IPS DF 6.9 (cell line): ENCODE results near the gene CREG2.

Experiments
- DNase-seq: peaks from one replicate; pipeline ENCODE4 v3.0.0-alpha.2; 2013; ENCODE audit warnings: low read depth, low spot score
- H3K27ac ChIP-seq: one replicate; pipeline ENCODE4 v1.5.1; 2013; ENCODE audit warnings: low read length, control low read depth
- H3K27me3 ChIP-seq: 2 replicates; pipeline ENCODE4 v1.6.1; 2013; ENCODE audit warnings: mild to moderate bottlenecking, low read length; ENCODE audit not compliant: control insufficient read depth, insufficient read depth
- H3K36me3 ChIP-seq: 2 replicates; pipeline ENCODE4 v1.6.1; 2013; ENCODE audit warnings: low read length; ENCODE audit not compliant: control insufficient read depth, insufficient read depth
- H3K4me1 ChIP-seq: 2 replicates; pipeline ENCODE4 v1.6.1; 2013; ENCODE audit warnings: low read length; ENCODE audit not compliant: control insufficient read depth, insufficient read depth
- H3K4me3 ChIP-seq: 2 replicates; pipeline ENCODE4 v1.5.1; 2013; ENCODE audit warnings: mild to moderate bottlenecking, low read length
- H3K9me3 ChIP-seq: 2 replicates; pipeline ENCODE4 v1.6.1; 2013; ENCODE audit warnings: low read length, inconsistent platforms; ENCODE audit not compliant: control insufficient read depth, insufficient read depth
- WGBS: extraction: QIAGEN DNeasy Blood & Tissue Kit; methylation state at CpG from one replicate; pipeline ENCODE4 v1.1.7; 2013; ENCODE audit warnings: mixed read lengths, missing lambda C conversion rate; ENCODE audit not compliant: insufficient read length, insufficient coverage; 5-methylcytosine and 5-hydroxymethylcytosine counted together

Gene CREG2

GRCh38 chr2:101308432-101309210, 78.7 kb downstream of the CREG2 start, which contains the start of gene RNF149:
TSS of gene RNF149 (minus strand) at chr2:101308701. CDS start at chr2:101308588, 113 bp downstream.
- Histone ChIP-seq H3K27ac (no peak within 1 kb of the TSS), H3K27me3 (no peaks in the 10 kb centered on the region), H3K4me1 (peaks cover 3% of the 10 kb centered on the region; the same call in 1 of the 2 replicates), H3K9me3 (no peaks in the 10 kb centered on the region), H3K36me3 (no peaks in the 10 kb centered on the region; the same call in 1 of the 2 replicates), H3K4me3 (peak within 1 kb of the TSS; percentile 98)
- peak; percentile 54 for DNase-seq
- WGBS = no CpG with 5 or more reads among the region's 76 CpGs

GRCh38 chr2:101307950-101308431, 79.3 kb downstream of the CREG2 start:
- no peak for DNase-seq
- no peaks in the 10 kb centered on the region for H3K27me3 ChIP-seq
- H3K4me1 ChIP-seq = peaks cover 3% of the 10 kb centered on the region; the same call in 1 of the 2 replicates
- H3K27ac ChIP-seq = no peak overlapping the region
- H3K9me3 ChIP-seq = no peaks in the 10 kb centered on the region
- WGBS = no CpG with 5 or more reads among the region's 57 CpGs
- H3K36me3 ChIP-seq = no peaks in the 10 kb centered on the region; the same call in 1 of the 2 replicates
- H3K4me3 ChIP-seq = peak overlapping the region; percentile 98

- Histone ChIP-seq H3K9me3 (no peaks in the 10 kb centered on the region), H3K4me1 (peaks cover 3% of the 10 kb centered on the region; the same call in 1 of the 2 replicates), H3K27ac (no peak overlapping the region), H3K36me3 (no peaks in the 10 kb centered on the region; the same call in 1 of the 2 replicates), H3K4me3 (peak overlapping the region; percentile 98; the same call in 1 of the 2 replicates), H3K27me3 (no peaks in the 10 kb centered on the region)
- no peak for DNase-seq
- no CpG with 5 or more reads among the region's 9 CpGs for WGBS
Measured at GRCh38 chr2:101307503-101307902, 79.8 kb downstream of the CREG2 start.

- no peak for DNase-seq
- Histone ChIP-seq H3K4me3 (no peak overlapping the region), H3K27me3 (no peaks in the 10 kb centered on the region), H3K9me3 (no peaks in the 10 kb centered on the region), H3K4me1 (peaks cover 3% of the 10 kb centered on the region; the same call in 1 of the 2 replicates), H3K27ac (no peak overlapping the region), H3K36me3 (no peaks in the 10 kb centered on the region; the same call in 1 of the 2 replicates)
- no CpG with 5 or more reads among the region's 7 CpGs for WGBS
Measured at GRCh38 chr2:101306410-101306809, 80.9 kb downstream of the CREG2 start.

GRCh38 chr2:101305492-101306078, 81.7 kb downstream of the CREG2 start:
- no CpG with 5 or more reads among the region's 7 CpGs for WGBS
- Histone ChIP-seq H3K9me3 (no peaks in the 10 kb centered on the region), H3K4me1 (peaks cover 3% of the 10 kb centered on the region; the same call in 1 of the 2 replicates), H3K4me3 (no peak overlapping the region), H3K27ac (no peak overlapping the region), H3K36me3 (no peaks in the 10 kb centered on the region; the same call in 1 of the 2 replicates), H3K27me3 (no peaks in the 10 kb centered on the region)
- no peak for DNase-seq

- no peak for DNase-seq
- Histone ChIP-seq H3K9me3 (no peaks in the 10 kb centered on the region), H3K36me3 (no peaks in the 10 kb centered on the region; the same call in 1 of the 2 replicates), H3K4me3 (no peak overlapping the region), H3K27ac (no peak overlapping the region), H3K4me1 (peaks cover 3% of the 10 kb centered on the region; the same call in 1 of the 2 replicates), H3K27me3 (no peaks in the 10 kb centered on the region)
- no CpG with 5 or more reads among the region's 4 CpGs for WGBS
Measured at GRCh38 chr2:101305035-101305434, 82.3 kb downstream of the CREG2 start.

- no peak for DNase-seq
- Histone ChIP-seq H3K9me3 (no peaks in the 10 kb centered on the region), H3K27ac (no peak overlapping the region), H3K36me3 (no peaks in the 10 kb centered on the region; the same call in 1 of the 2 replicates), H3K4me1 (peaks cover 3% of the 10 kb centered on the region; the same call in 1 of the 2 replicates), H3K4me3 (no peak overlapping the region), H3K27me3 (no peaks in the 10 kb centered on the region)
- no CpG with 5 or more reads among the region's 1 CpG for WGBS
Measured at GRCh38 chr2:101303688-101304087, 83.6 kb downstream of the CREG2 start.

- Histone ChIP-seq H3K27me3 (no peaks in the 10 kb centered on the region), H3K4me3 (no peak overlapping the region), H3K9me3 (no peaks in the 10 kb centered on the region), H3K4me1 (peaks cover 3% of the 10 kb centered on the region; the same call in 1 of the 2 replicates), H3K27ac (no peak overlapping the region), H3K36me3 (no peaks in the 10 kb centered on the region)
- no CpG with 5 or more reads among the region's 4 CpGs for WGBS
- DNase-seq = no peak
Measured at GRCh38 chr2:101302016-101302415, 85.3 kb downstream of the CREG2 start.

GRCh38 chr2:101300836-101301235, 86.5 kb downstream of the CREG2 start:
- no peaks in the 10 kb centered on the region for H3K27me3 ChIP-seq
- no CpG with 5 or more reads among the region's 7 CpGs for WGBS
- H3K4me3 ChIP-seq = no peak overlapping the region
- H3K9me3 ChIP-seq = no peaks in the 10 kb centered on the region
- H3K4me1 ChIP-seq = no peaks in the 10 kb centered on the region
- no peak overlapping the region for H3K27ac ChIP-seq
- no peaks in the 10 kb centered on the region for H3K36me3 ChIP-seq
- no peak for DNase-seq

- H3K36me3 ChIP-seq = no peaks in the 10 kb centered on the region
- H3K9me3 ChIP-seq = no peaks in the 10 kb centered on the region
- no peak overlapping the region for H3K27ac ChIP-seq
- no peak overlapping the region for H3K4me3 ChIP-seq
- no peak for DNase-seq
- H3K4me1 ChIP-seq = no peaks in the 10 kb centered on the region
- WGBS = no CpG with 5 or more reads among the region's 1 CpG
- H3K27me3 ChIP-seq = no peaks in the 10 kb centered on the region
Measured at GRCh38 chr2:101300164-101300563, 87.1 kb downstream of the CREG2 start.
